NCI-H345 treated with DMSO at 0.1 percent for 48 hours (cell line): ENCODE results near the gene FOXN1.
A peak's percentile ranks its signal among the peaks of the same experiment; 100 is the strongest.

Experiments used
- DNase-seq: peaks from one replicate; lab custom pipeline; 2025; ENCODE audit not compliant: unreplicated experiment; lab: John Stamatoyannopoulos, UW

Gene FOXN1

DNA sequence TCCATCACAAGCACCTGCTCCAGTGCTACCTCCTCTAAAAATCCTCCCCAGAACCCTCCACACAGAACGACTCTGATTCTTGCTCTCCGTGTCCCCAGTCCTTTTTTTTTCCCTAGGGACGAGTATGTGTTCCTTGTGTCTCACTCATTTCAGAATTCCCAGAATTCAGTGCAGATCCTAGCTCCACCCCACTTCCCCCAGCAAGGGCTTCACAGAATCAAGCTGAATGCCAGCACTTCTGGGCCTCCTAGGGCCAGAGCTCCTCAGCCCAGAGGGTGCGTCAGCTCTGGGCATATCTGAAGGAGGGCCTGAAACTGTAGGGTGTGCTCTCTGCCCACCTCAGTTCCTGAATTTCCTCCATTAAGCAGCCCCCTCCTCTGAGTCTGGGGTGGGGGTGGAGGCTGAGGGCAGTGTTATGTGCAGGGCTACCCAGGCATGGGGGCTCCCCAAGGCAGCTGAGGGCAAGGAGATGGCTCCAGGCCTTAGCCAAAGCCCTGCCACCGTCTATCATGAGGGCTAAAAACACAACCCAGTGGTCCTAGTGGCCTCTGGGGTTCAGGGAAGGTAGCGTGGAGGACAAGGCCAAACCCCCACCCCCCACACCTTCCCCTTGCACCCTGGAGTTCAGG lies 39.8 kb downstream of the FOXN1 start:
- DNase-seq = no peak

DNA sequence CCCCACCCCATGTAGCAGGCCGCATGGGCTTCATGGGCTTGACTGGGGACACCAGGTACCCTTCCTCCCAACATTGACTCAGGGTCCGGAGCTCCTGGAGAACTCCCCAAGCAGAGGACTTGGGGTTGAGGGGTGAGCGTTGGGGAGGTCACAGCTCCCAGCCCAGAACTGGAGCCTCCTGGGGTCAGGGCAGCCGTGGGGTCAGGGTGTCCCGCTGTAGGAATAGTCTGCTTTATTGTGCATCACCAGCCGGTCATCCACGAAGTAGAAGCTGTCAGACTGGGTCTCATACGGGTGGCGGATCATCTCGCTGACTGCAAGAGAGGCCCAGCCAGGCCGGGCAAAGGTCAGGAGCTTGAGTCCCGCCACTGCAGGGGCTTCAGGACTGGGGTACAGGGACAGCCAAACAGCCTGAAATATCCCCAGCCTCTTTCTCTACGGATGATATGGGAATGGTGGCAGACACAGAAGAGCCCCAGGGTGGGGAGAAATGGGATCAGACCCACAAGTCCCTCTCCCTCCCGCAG lies 41.0 kb downstream of the FOXN1 start:
- no peak for DNase-seq

DNA sequence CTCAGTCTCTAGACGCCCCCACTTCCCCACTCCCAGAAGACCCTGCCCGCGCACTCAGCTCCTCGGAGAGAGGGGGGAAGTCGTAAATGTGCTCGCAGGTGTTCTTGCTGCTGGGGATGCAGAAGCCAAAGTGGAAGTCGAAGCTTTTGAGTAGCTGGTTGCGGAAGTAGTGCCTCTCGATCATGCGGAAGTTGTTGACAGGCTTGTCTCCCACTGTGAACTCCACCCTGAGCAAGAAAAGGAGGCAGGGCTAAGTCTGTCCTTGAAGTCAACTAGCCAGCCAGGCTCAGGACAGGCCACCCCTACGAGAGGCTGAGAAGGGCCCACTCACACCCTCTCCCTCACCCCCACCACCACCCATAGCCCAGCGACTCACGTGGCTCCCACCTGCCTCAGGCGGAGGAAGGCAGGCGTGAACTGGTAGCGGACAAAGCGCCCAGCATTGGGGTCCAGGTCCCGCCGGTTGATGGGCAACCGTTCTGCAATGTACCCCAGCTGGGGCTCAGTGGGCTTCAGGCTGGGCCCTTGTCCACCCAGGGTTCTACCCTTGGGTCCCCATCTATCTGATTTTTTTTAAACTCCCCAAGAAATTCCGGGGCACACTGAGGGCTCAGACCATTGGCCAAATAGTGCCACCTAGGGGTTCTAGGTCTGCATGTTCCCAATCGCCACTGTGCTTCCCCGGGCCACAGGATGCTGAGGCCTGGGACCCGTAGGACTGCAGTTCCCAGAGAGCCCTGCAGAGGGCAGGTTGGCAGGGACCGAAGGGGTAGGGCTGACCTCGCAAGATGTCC lies 41.7 kb downstream of the FOXN1 start:
- no peak for DNase-seq

DNA sequence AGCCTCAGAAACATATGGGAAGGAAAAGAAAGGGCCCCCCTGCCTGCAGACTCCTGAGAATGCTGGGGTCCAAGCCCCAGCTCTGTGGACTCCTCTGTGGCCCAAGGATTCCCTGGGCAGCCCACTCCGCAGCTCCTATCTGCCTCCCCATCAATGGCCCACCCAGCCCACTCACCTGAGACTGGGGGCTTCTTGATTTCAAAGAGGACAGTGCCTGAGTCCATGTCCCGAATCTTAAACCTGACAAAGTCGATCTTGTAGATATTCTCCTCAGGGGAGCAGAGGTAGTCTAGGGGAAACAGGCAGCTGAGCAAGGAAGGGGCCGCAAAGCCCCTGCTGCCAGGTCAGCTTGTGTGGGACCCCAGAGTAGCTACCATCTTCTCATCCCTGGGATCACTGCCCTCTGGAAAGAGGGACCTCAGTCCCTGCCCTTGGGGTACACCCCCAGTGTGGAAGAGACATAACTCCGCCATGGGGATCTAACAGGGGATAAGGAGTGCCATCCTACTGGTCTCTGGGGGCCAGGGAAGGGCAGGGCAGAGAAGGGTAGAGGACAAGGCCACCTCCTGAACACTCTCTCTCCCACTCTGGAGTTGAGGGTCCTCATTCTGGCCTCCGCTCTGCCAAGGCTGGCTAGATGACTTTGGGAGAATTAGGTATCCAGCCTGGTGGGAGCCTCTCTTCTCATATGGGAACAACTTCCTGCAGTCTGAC lies 42.4 kb downstream of the FOXN1 start:
- DNase-seq = no peak

DNA sequence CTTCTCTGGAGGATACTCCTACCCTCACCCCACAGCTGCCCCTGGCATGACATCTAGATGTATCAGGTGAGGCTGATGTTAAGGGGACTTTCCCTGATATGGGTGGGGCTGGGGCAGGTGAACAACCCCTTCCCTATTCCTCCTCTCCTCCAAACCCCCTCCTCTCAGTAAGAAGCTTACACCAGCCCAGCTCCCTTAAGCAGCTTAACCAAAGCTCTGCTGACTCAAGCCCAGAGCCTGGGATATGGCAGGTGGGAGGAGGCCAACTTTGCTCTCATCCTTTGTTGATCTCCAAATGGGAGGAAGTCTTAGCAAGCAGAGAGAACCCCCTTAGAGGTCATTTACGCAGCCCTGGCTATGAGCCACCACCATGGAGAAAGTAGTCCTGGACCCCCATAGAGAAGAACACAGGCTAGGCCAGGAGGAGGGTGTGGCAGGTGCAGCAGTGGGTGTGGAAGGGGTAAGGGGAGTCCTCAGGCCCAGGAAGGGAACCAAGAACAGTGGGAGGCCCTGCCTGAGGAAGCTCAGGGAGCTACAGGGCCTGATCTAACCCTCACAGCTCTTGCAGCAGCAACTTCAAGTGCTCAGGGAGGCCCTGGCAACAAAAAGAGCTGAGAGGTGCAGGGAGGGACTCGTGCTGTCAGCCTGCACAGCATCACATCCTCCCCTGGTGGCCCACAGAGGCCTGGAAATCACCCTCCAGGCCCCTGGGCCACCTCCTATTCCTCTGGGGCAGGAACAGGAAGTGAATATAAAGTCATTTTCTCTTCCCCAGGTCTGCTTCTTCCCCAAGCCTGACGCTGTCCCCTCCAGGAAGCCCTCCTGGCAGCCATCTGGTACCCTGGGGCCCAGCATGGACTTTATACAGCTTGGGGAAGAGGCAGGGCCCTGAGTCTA lies 43.3 kb downstream of the FOXN1 start:
- DNase-seq = no peak

DNA sequence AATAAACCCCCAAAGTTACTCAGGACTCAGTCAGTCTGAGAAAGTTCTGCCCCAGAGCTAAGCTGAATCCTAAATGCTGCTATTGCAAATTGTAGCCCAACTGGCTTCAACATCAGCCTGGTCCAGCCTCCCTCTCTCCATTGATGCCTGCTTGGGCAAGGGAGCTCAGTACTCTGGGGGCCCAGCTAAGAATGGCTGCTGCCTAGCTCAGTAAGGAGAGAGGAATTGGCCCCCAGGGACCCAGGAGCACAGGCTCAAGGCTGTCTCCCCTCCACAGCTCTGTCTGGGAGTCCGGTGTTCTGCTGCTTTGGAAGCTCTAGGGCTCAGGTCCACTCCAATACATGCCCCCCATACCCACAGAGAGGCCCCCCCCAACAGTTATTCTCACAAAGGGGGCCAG lies 44.7 kb downstream of the FOXN1 start:
- no peak for DNase-seq

DNA sequence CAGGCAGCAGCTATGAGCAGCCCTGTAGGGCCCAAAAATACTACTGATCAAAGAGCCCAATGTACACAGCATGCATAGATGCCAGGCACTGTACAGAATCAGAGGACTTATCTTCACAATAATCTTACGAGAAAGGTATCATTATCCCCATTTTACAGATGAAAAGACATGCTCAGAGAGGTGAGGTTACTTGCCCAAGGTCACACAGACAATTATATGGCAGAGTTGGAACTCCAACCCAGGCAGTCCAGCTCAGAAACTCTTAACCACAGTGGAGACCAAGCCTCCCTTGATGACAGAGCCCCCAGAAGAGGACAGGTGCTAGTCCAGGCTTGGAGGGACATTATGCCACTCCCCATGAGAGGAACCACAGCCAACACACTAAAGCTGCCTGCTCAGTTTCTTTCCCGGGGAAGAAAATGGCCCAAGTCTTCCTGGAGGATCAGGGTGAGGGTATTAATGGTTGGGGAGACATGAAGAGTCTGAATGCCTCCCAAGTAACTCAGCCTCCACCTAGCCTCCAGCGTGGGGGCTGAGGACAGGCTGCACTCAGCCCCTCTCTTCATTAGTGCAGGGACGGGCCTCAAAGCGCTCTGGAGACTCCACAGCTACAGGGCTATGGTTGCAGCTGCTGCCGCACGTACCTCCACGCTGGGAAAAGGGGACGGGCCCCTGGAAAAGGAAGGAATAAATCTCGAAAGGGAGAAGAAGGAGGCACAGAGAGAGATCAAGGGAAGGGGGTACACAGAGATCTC lies 45.5 kb downstream of the FOXN1 start:
- DNase-seq = peak; percentile 7

DNA sequence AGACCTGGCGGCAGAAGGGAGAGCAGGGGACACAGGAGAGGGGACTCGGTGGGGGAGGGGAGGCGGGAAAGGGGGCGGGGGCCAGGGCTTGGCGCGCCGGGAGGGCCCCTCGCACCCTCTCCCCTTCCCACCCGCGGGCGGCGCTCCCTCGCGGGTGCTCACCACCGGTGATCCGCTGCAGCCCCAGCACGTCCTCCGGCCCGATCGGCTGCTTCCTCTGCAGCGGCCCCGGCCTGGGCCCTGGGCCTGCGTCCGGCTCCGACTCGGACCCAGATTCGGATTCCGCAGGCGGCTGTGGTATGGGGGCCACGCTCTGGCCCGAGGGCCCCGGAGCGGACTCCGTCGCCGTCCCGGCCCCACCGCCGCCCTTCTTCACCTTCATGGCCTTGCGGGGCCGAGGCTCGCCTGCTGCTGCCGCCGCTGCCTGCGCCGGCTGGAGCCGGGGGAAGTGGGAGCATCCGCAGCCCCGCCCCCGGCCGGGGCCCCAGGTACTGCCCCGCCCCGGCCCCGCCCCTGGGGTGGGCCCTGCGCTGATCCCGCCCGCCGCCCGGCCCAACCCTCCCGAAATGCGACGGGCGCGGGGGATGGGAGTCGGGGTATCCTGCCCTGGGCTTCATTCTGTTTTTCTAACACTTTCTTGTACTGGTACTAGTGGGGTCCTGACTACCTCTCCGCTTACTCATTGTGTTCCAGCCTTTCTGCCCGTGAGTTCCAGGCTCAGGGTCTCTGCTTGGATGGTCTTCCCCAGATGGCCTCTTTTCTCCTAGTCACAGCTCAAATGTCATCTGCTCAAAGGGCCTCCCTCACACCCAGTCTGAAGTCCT lies 46.2 kb downstream of the FOXN1 start, which contains the start of gene UNC119:
TSS of gene UNC119 (minus strand) at position 449 of the 824 bp plus-strand sequence. CDS start at position 382, 67 bp downstream.
- DNase-seq = peak; percentile 53

DNA sequence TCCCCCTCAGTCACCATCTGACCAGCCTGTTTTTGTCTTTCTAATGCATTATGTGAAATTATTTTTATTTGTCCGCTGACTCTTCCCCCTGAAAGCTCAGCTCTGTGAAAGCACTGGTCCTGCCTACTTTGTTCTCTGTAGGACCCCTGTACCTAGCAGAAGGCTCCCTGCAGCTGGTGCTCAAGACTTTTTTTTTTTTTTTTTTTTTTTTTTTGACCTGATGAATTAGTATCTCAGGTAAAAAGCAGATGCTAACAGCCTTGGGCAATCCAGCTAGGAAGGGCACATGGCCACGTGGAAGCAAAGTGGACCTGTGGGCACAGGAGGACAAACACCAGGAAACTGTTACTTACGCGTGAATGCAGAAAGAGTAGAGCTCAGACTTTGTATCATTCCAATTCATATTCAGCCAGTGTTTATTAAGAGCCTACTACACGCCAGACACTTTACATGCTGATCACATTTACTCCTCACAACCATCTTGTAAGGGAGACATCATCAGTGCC lies 46.9 kb downstream of the FOXN1 start:
- DNase-seq = no peak

DNA sequence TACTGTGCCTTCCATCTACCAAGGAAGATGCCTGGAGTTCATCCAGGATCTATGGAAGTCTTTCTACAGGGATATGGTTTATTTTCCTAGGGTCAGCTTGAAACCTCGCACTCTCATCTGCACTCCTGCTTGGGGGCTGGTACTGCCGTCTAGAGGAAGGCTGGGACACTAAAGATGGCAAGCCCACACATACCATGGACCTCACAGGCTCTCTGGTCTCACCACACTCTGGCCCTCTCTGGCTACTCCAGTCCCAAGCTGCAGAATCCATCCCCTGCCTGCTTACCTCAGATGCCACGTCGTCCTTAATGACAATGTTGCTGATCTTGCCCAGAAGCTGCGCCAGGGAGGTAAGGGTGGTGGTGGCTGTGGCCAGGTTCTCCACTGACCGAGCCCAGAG lies 48.4 kb downstream of the FOXN1 start:
- DNase-seq = no peak

DNA sequence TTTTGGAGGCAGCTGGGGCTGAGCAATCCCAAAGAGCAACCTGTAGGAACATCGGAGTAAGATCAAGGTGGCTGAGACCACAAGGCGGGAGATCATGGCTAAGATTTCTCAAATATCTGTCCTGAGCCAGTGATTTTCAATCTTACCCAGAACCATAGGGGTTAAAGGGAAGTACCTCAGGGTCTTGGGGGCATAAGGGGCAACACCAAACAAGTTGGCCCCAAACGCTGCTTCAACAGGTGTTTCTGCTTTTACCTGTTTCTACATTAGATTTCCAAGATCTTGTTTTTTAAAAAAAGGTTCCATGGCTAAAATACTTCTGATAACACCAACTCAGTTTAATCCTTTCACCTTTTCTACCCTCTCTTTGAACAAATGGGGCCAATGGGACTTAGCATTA lies 48.9 kb downstream of the FOXN1 start:
- DNase-seq = no peak

DNA sequence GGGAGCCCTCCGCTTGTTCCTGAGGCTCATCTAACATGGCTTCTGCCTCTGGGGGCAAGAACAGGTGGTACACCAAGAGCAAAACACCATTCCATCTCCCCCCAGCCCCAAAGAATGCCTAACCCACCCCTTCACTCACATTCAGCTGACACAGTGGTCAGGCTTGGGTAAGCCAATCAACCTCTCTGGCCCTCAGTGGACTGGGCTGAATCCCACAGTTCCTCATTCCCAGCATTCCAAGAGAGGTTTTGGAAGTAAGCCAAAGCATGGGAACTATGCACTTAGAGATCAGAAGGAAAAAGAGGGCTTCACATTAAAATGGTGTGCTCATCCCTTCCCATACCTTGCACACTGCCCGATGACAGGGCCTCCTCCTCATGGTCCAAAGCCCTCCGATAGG lies 57.3 kb downstream of the FOXN1 start:
- no peak for DNase-seq

DNA sequence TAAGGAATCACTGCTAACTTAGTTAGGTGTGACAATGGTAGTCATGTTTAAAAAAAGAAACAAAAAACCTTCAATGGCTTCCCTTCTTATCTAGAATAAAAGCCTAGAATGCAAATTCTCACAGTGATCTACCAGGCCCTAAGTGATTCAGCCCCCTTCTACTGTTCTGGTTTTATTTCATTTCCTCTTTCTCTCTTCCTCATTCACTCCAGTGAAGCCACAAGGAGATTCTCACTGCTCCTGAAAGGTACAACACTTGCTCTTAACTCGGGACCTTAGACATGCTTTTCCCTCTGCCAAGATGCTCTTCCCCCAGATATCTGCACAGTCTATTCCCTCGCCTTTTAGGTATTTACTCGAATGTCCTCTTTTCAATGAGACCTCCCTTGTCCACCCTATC lies 61.5 kb downstream of the FOXN1 start:
- no peak for DNase-seq

DNA sequence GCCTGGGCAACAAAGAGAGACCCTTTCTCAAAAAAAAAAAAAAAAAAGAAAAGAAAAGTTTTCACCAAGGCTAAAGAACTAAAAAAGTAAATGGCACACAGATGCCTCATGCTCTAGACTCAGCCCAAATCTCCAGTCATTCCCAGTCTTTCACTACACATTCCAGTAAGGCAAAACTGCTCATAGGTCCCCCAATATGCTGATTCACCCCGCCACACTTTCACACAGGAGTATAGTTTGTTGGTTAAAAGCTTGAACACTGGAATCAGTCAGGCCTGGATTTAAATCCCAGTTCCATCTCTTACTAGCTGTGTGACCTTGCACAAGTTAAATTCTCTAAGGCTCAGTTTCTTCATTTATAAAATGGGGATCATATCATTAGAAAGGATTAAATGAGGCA lies 63.3 kb downstream of the FOXN1 start:
- no peak for DNase-seq

DNA sequence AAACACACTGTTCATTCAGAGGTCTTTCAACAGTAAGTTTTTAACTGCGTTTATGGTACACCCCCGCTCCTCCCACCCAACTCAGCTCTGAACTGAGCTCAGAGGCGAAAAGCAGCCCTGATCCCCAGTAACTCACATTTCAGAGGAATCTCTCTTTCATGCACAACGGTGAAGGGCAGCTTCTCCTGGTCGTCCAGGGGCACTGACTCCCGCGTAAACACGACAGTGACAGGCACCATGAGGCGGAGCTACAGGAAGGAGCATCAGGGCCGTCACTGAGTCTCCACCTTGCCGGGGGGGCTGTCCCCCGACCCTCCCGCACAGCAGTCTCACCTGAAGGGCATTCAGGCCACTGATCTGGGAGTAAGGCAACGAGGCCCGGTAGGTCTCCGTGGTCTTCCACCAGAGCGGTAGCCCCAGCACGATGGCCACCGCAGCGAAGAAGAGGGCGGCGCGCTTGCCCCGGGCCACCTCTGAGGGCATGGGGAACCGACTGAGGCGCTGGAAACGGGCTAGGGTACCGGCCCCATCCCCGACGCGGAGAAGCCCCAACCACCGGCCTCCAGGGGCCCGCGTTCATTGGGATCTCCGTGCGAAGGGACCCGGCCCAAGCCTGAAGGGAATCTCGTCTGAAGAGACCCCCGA lies 64.7 kb downstream of the FOXN1 start:
- no peak for DNase-seq

DNA sequence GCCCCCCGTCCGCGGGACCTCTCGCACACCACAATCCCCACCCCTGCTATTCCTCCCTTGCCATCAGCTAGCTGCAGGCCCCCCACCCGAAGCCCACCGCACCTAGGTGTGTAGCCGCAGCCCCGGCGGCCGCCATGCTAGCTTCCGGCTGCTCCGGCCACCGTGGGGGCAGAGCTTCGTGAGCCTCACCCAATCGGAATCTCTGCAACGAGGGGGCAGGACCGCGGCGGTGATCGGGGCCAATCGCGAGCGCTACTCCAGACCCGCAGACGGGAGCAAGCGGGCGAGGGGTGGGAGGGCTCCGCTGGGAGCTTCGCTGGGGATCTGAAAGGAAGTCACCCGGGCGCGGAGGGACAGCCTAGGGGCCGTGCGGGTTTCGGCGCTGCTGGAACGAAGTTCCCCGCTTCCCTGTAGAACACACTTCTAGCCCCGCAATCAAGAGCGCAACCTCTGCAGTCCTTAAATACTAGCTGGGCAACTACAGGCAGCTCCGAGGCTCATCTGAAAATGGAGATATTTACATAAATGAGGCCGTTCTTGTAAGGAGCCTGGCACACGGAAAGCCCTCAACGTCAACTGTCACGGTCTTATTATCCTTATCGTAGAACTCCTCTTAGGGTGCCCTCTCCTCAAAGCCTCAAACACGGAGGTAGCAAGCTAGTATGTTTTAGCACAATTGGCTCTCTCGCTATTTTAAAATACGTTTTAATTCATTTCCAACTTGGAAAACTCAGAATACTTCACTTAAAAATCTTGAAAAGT lies 65.4 kb downstream of the FOXN1 start, which contains the start of gene PIGS:
TSS of gene PIGS (minus strand) at position 164 of the 762 bp plus-strand sequence. CDS start at position 136, 28 bp downstream.
- DNase-seq = peak; percentile 88

DNA sequence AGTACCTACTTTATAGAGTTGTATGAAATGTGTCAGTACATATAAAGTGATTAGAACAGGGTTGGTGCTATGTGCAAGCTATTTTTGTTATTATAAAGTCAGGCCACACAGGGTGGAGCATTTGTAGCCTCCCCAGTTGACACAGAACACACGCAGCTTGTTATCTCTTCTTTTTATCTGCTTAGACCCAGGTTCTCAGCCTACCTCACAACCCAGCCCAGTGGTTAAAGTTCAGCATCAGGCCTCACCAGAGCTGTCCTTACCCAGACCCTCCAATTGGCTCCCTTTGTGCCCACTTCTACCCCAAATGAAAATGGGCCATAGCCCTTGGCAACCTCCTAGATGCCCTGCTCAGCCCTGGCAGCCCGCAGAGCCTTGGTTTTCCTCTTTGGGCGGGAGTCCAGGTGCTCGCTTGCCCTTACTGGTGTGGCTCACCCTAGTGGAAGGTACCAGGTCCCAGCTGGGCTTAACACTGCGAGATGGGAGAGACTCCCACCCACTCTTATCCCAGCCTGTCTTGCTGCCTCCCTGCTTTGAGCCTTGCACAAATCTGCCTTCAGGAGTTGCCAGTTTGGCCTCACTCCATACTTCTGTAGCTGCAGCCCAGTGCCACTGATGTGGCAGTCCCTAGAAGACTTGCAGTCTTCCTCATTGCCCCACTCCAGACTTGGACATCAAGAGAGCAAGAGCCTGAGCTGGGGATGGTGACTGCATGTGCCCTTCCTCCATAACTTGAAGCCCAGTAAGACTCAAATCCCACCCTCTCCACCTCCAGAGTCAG lies 66.3 kb downstream of the FOXN1 start:
- no peak for DNase-seq
